GM12873 (cell line): Measurements from ENCODE around the gene KCNJ15.

Experiments
- CTCF ChIP-seq: IDR thresholded peaks from 2 replicates; pipeline ENCODE4 v1.5.1; 2012; ENCODE audit warnings: low read depth, mild to moderate bottlenecking, moderate library complexity, low read length, control low read depth; ENCODE audit not compliant: insufficient read depth; ENCODE audit errors: missing control alignments

Gene KCNJ15

DNA sequence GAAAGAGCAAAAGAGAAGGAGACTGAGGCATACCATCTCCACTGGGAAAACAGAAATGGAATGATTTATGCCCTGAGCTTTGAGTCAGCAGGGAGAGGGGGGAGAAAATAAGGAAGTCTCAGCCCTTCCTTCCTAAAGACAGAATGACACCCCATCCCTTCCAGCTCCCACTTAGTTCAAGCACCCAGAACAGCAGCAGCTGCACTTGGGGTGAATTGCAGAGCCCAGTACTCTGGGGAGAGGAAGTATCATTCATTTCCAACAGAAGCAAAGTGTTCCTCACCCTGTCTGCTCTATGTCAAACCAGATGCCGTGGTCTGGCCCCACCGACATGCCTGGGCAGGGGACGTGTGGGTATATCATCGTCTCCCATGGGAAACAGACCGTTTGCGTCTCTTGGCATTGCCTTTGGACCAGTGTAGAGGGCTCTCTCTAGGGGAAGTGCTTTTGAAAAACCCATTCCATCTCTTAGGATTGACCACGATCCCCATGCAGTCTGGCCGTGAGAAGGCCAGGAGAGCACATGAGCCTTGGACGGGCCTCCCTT is 1.1 kb upstream of the KCNJ15 start:
- TF ChIP-seq CTCF: no peak

- TF ChIP-seq CTCF: no peak
Observed at GRCh38 chr21:38257667-38258066, 876 bp downstream of the KCNJ15 start.

- no peak for TF ChIP-seq CTCF
Observed at GRCh38 chr21:38258521-38259485, 2.0 kb downstream of the KCNJ15 start.

GRCh38 chr21:38259665-38260064 is 2.9 kb downstream of the KCNJ15 start:
- TF ChIP-seq CTCF: no peak

DNA sequence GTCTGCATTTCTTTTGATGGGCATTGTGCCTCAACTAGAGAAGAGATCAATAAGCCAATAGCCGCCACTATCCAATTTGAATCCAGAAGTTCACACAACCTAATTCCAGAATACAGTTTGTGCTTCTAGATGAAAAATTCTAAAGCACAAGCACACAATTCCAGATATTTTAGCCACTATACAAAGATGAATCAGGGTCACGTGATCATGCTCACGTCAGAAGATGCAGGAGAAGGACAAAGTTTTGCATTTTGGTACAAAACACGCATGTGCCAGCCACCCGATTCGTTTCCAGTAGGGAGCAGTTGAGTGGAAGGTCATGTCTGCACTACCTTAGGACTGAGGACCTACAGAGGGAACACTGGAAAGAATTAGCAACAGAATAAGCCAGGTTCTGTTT is 3.6 kb downstream of the KCNJ15 start:
- TF ChIP-seq CTCF: no peak

DNA sequence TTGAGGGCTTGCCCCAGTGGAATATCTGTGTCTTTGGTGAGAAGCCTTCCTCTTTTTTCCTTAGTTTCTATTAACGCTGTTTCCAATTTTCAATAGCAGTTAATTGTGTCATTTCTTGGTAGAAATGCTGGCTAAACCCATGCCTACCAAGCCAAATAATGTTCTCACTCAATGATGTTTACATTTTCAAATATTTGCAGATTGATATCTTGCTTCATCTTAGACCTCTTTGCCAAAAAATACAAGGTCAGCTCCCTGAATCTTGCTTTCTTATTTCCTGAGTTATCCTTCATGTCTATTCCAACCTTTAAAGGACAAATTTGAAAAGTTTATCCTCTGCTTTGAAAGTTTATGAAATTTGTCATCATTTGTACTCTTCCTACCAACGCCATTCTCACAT is 5.1 kb downstream of the KCNJ15 start:
- no peak for TF ChIP-seq CTCF

DNA sequence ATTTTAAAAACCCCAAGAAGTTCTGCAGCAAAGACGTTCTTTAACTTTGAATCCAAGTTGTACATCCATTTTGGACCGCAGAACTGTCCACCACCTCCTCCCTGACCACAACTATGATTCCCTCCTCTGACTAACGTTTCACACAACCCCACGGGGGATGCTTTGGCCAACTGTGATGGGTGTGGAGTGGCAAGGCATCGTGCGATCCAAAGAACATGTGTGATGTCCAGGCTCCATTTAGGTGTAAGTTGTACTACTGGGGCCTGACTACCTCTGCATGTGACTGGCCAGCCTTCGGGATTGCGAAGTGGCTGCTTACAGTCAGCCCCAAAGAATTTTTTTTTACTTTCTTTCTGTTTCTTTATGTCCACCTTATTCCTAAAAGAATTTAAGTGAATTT is 6.7 kb downstream of the KCNJ15 start:
- TF ChIP-seq CTCF: no peak
